ENCODE data around the gene UGT1A5. TPM values are rescaled to one million over a fixed set of nuclear protein-coding genes. Genes with fewer than 3 reads are reported as not detected.

UGT1A5 gene
- total and polyA plus RNA-seq, 2 of the 8 experiments (the other 6 are each of a cell fraction or from before 2014, with no cell fraction given), result not detected

DNA sequence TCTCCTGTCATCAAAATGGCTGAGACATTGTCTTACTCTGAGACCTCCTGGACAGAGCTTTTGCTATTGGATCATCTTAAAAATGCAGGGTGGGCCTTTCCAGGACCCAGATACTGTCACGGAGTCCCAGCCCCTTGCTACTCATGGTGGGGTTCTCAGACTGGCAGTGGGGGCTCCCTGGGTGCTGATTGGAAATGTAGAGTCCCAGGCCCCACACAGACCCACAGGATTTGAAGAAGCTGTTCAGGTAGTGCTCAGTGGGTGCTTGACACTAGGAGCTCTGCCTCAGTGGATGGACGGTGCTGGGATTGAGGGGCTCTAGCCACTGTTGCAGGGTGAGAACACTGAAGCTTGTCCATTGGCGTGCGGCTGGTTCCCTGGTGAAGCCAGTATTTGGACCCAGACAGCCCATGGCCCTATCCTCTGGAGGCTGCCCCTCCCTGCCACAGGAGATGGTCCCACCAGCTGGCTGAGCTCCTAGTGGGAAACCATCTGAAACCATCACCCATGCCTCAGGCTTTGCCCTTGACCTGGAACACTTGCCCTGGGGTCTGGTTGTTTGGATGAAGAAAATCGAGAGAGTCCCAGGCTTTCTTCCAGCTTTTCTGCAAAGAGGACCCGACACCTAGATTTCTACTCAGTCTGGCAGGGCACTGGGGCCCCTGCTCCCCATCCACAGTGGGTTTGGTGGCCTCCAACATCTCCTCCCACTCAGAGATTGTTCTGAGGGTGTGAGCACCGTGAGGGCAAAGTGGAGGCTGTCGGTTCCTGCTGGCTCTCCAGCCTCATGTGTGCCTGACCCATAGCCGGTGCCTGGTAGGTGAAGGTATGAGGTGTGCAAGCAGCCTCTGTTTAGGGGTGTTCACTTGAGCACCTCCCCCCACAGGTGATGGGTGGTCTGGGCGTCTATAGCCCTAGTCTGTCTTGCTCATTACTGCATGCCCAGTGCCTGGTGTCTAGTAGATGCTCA is 95.5 kb downstream of the UGT1A5 start:
- no peak overlapping the region for H3K4ac ChIP-seq (replicated peaks; ENCODE audit: insufficient read length, low read depth, low read length)
- no peak overlapping the region for H3K9ac ChIP-seq (replicated peaks in 1 of 4; ENCODE audit: extremely low read depth in 1 of 4, low read depth in 3 of 4, low read length in 3 of 4)
- H2AK5ac ChIP-seq (ENCODE audit: low read depth, low read length), result no peak overlapping the region
- H3K36me3 ChIP-seq (ENCODE audit: control insufficient read depth in 2 of 4, insufficient read depth in 4 of 4, low read length in 3 of 4), result no peaks in the 10 kb centered on the region
- no peak overlapping the region for H3K4me3 ChIP-seq (ENCODE audit: extremely low read depth in 1 of 4, insufficient read depth in 2 of 4, low read depth in 3 of 4, low read length in 4 of 4)
- H3K56ac ChIP-seq (replicated peaks; ENCODE audit: insufficient read length, low read depth, low read length), result no peak overlapping the region
- no peak overlapping the region for H3K4me2 ChIP-seq (ENCODE audit: insufficient read depth in 1 of 2, low read depth in 2 of 2, low read length in 2 of 2)
- H3K23ac ChIP-seq (ENCODE audit: insufficient read length), result no peak overlapping the region
- TF ChIP-seq POLR2AphosphoS5 (IDR thresholded peaks at IDR 0.05; ENCODE audit: low read depth, low read length) (no peak), CTBP2 (IDR thresholded peaks at IDR 0.05; ENCODE audit: borderline replicate concordance, insufficient read depth, insufficient read length, low read length) (no peak), HDAC2 (IDR thresholded peaks at IDR 0.05; ENCODE audit: borderline replicate concordance in 1 of 2, low read depth in 2 of 2, low read length in 2 of 2) (no peak)
- no peaks in the 10 kb centered on the region for H4K20me1 ChIP-seq (replicated peaks in 1 of 2; ENCODE audit: control insufficient read depth in 1 of 2, insufficient read depth in 2 of 2, low read length in 2 of 2)
- H3K18ac ChIP-seq (ENCODE audit: extremely low read depth, low read length), result no peak overlapping the region
- H4K5ac ChIP-seq (ENCODE audit: insufficient read length, low read depth, low read length), result no peak overlapping the region
- H4K91ac ChIP-seq (replicated peaks; ENCODE audit: insufficient read length, low read length), result no peak overlapping the region
- FAIRE-seq (no peak), DNase-seq (ENCODE audit: low read depth in 1 of 2, low spot score in 2 of 2) (peak in 1 of 2 experiments; percentile 14)
- no peaks in the 10 kb centered on the region for H3K79me2 ChIP-seq (ENCODE audit: control insufficient read depth in 1 of 2, insufficient read depth in 2 of 2, low read length in 2 of 2)
- no peak overlapping the region for H3K27ac ChIP-seq (ENCODE audit: low read depth, low read length)
- ChIA-PET POLR2A (ENCODE audit: partially characterized antibody) (no interaction called here), CTCF (ENCODE audit: partially characterized antibody) (no interaction called here)
- H3K4me1 ChIP-seq (replicated peaks in 1 of 4; ENCODE audit: control insufficient read depth in 3 of 4, insufficient read depth in 4 of 4, low read length in 3 of 4), result no peaks in the 10 kb centered on the region
- H3K9me3 ChIP-seq (ENCODE audit: insufficient read depth in 2 of 2, low read depth in 1 of 2, low read length in 1 of 2), result peaks cover 0 to 4% of the 10 kb centered on the region in 2 experiments; a peak in 2 of 4 replicates
- no peak overlapping the region for H2BK120ac ChIP-seq (replicated peaks; ENCODE audit: low read depth, low read length)
- H4K8ac ChIP-seq (ENCODE audit: extremely low read depth, insufficient read depth, low read length), result no peak overlapping the region
- H2BK15ac ChIP-seq (ENCODE audit: low read length), result no peak overlapping the region
- 0 out of 2 replicates have a peak overlapping the region, but pooled peaks have one; percentile 27 for H2BK12ac ChIP-seq (ENCODE audit: low read depth, low read length)
- no peak overlapping the region for H2BK20ac ChIP-seq (ENCODE audit: low read length)
- WGBS, 2 experiments (ENCODE audit: extremely low coverage in 1 of 2, insufficient coverage in 1 of 2, insufficient read length in 1 of 2, insufficient replicate concordance in 2 of 2, low coverage in 1 of 2, low lambda C conversion rate in 2 of 2, missing lambda C conversion rate in 1 of 2), result 79% methylated on average over 10 of the region's 10 CpGs; no CpG with 5 or more reads in 1 of the 2 experiments
- no peaks in the 10 kb centered on the region for H3K79me1 ChIP-seq (ENCODE audit: low read depth, low read length)
- no peak overlapping the region for H2AFZ ChIP-seq (ENCODE audit: low read length)
- H3K14ac ChIP-seq (ENCODE audit: insufficient read length), result no peak overlapping the region
- no peak overlapping the region for H2BK5ac ChIP-seq (ENCODE audit: low read depth, low read length)
- H3K27me3 ChIP-seq (replicated peaks in 1 of 4; ENCODE audit: control insufficient read depth in 3 of 4, extremely low read depth in 1 of 4, insufficient read depth in 3 of 4, low read length in 3 of 4), result no peaks in the 10 kb centered on the region
- H3K23me2 ChIP-seq (ENCODE audit: low read depth, low read length), result no peaks in the 10 kb centered on the region

All from H1 (cell line).